AG04449 (cell line): ENCODE data around the gene C1orf94.

Source experiments
- CTCF ChIA-PET: fragments of 350-600 bp; formaldehyde crosslinking; extraction: SDS; loops from one replicate; lab custom pipeline; 2021; ENCODE audit warnings: antibody characterized with exemption; lab: Yijun Ruan, JAX
- POLR2A ChIA-PET: fragments of 400-600, 350-600 bp; formaldehyde crosslinking; extraction: SDS; loops from one replicate; lab custom pipeline; 2020; ENCODE audit warnings: antibody characterized with exemption, inconsistent platforms; lab: Yijun Ruan, JAX
- DNase-seq: peaks from one replicate; pipeline ENCODE4 v3.0.0-alpha.2; 2010; ENCODE audit warnings: low read depth, low spot score
- H3K4me3 ChIP-seq: 2 replicates; pipeline ENCODE4 v1.5.1; 2011; ENCODE audit warnings: low read depth, mild to moderate bottlenecking, control low read depth, low read length
- CTCF ChIP-seq: IDR thresholded peaks from one replicate; pipeline ENCODE4 v1.5.1; 2011; ENCODE audit warnings: mild to moderate bottlenecking, moderate library complexity, low read length, control low read depth, inconsistent platforms; ENCODE audit not compliant: insufficient read depth; ENCODE audit errors: missing control alignments

The C1orf94 gene, protein sequence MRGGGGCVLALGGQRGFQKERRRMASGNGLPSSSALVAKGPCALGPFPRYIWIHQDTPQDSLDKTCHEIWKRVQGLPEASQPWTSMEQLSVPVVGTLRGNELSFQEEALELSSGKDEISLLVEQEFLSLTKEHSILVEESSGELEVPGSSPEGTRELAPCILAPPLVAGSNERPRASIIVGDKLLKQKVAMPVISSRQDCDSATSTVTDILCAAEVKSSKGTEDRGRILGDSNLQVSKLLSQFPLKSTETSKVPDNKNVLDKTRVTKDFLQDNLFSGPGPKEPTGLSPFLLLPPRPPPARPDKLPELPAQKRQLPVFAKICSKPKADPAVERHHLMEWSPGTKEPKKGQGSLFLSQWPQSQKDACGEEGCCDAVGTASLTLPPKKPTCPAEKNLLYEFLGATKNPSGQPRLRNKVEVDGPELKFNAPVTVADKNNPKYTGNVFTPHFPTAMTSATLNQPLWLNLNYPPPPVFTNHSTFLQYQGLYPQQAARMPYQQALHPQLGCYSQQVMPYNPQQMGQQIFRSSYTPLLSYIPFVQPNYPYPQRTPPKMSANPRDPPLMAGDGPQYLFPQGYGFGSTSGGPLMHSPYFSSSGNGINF

DNA sequence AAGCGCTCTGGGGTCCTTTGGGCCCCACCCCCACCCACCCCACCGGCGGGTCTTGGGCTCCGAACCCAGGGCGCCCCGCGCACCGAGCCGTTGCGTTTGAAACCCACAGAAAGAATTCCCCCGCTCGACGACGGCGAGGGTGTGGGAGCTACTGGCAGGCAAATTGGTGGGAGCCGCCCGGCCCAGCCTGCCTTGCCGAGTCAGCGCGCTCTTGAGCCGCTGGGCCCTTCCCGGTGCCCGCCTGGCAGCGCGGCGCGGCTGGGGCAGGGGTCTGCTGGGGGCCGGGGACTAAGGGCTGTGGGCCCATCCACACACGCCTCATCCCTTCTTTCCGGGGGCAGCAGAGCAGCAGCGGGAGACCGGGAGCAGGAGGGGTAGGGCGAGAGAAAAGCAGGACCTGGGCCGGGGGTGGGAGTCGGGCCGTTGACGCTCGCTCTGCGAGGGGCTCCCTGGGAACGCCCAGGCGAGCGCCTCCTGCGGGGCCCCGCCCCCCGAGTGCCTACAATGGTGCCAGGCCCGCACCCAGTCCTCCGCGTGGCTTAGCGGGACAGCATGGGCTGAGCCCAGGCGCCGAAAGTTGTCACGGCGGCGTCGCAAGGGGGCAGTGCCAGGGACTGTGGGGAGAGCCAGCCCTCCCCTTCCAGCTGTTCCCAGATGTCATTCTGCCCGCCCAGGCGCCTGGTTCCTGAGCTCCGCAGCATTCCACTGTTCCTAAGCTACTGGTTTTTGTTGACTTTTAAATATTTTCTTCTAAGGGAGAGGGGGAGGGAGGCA, at the start of gene C1orf94:
C1orf94 (plus strand) TSS at position 78 of the 774 bp plus-strand sequence. CDS start 883 bp downstream, outside the sequence.
- H3K4me3 ChIP-seq = no peak within 1 kb of the TSS
- POLR2A ChIA-PET = no interaction called here
- TF ChIP-seq CTCF = no peak
- no peak for DNase-seq
- CTCF ChIA-PET = interaction anchor here (1.1 kb wide), 1 partner anchor 442 kb away, joined by 3 read pairs; no protein-coding TSS in a partner anchor

DNA sequence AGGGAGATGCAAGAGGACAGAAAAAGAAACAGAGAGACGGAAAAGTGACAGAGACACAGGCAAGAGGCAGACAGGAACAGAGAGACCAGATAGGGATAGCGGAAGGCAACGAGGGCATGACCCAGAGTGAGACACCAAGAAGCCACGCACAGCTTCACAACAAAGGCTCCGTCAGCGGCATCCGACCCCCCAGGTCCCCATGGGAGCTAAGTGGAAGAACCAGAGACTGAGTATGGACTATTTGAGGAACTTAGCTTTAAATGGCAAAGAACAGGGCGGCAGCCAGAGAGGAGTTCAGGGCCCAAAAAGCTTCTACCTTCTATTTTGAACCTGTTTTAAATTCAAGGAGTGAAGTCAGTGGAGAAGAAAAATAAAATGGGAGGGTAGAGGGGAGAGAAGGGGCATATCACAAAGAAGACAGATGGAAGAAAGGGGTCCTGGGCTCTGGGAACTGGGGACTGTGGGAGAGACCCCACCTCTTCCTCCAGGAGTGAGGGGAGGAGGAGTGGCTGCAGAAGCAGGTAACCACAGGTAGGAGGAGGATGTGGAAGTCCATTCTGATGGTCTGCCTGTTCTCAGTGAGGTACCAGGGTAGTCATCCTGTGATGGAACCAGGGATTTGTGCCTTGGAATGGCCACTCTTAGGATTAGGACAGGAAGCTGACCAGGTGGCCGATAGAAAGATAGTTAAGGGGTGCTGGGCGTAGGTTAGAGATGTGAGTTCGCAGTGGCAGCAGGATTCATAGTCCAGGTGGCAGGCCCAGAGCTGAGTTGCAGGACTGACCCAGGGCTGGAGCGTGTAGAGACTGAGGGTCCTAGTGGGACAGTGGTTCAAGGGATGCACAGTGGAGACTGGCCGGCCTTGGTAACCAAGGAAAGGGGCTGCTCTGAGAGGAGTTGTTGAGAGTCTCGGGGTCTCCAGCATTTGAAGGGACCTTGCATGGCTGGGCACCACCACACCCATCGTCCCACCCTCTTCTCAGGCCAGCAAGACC, 49.4 kb upstream of the C1orf94 start:
- no peak overlapping the region for H3K4me3 ChIP-seq
- no peak for DNase-seq
- ChIA-PET CTCF (interaction anchor here (1.1 kb wide), 1 partner anchor 14 kb away, joined by 3 read pairs; no protein-coding TSS in a partner anchor), POLR2A (no interaction called here)
- TF ChIP-seq CTCF = no peak

GRCh38 chr1:34128186-34128889, 48.4 kb upstream of the C1orf94 start:
- no peak for TF ChIP-seq CTCF
- DNase-seq = no peak
- H3K4me3 ChIP-seq = no peak overlapping the region
- CTCF ChIA-PET = interaction anchor here (1.1 kb wide), 1 partner anchor 15 kb away, joined by 3 read pairs; no protein-coding TSS in a partner anchor
- POLR2A ChIA-PET = no interaction called here

GRCh38 chr1:34129630-34130029, 47.1 kb upstream of the C1orf94 start:
- ChIA-PET CTCF (interaction anchor here (1.1 to 1.5 kb wide), 2 partner anchors 34 to 496 kb away, joined by 3 to 6 read pairs; no protein-coding TSS in a partner anchor), POLR2A (no interaction called here)
- H3K4me3 ChIP-seq = no peak overlapping the region
- DNase-seq = no peak
- TF ChIP-seq CTCF = no peak

DNA sequence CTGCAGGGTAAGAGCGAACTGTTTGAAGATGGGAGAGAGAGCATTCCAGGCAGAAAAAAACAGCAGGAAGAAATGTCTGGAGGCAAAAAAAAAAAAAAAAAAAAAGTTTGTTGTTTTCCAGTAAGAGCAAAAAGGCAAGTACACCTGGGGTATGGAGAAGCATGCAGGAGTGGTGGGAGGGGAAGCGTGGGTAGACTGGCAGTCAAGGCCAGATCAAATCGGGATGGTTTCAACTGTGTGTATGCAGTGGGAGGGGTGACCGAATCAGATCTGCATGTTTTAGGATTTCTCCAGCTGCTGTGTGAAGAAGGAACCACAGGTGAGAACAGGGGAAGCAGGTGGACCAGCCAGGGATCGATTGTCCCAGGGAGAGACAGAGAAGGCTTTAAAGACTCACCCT, 46.4 kb upstream of the C1orf94 start:
- no peak for DNase-seq
- no peak for TF ChIP-seq CTCF
- POLR2A ChIA-PET = no interaction called here
- no peak overlapping the region for H3K4me3 ChIP-seq
- CTCF ChIA-PET = interaction anchor here (1.1 to 1.5 kb wide), 2 partner anchors 33 to 497 kb away, joined by 3 to 6 read pairs; no protein-coding TSS in a partner anchor
